ENCODE data around the gene CHMP2B. TPM values are rescaled to one million over a fixed set of nuclear protein-coding genes. Genes with fewer than 3 reads are reported as not detected.

The CHMP2B gene
- total RNA-seq, 3 donors from 2014 or later (not counting 1 experiment from before 2014, with no cell fraction given) = 22.0 to 34.2 (median 29.1) TPM

DNA sequence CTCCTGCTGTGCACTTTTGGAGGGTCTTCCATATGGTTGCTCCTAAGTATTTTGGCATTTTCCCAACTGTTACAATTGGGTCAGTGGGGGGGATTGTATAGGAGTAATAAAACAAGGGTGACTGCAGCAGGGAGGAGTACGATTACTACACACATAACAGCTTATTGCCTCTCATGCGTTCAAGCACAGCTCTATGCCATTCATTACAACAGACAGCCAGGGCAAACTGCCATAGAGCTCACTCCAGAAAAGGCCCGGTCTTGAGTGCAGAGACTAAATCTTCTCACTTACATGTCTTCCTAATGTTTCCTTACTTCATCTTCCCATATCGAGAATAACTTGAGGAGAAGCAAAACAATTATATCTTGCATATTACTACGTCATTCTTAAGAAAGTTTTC, 1.4 kb upstream of the CHMP2B start:
- no peaks in the 10 kb centered on the region for H3K9me3 Mint-ChIP-seq
- intact Hi-C loops (cut with micrococcal nuclease) = loop anchor here (2.0 kb wide), 2 partner anchors 833 to 925 kb away; partner anchors contain the start of genes CGGBP1 and ZNF654
- peaks cover 4% of the 10 kb centered on the region for H3K4me1 ChIP-seq (ENCODE audit: control insufficient read depth, insufficient read depth, low read length)
- DNase-seq = peak in 1 of 2 donors; percentile 6
- TF ChIP-seq, protein P1, sequence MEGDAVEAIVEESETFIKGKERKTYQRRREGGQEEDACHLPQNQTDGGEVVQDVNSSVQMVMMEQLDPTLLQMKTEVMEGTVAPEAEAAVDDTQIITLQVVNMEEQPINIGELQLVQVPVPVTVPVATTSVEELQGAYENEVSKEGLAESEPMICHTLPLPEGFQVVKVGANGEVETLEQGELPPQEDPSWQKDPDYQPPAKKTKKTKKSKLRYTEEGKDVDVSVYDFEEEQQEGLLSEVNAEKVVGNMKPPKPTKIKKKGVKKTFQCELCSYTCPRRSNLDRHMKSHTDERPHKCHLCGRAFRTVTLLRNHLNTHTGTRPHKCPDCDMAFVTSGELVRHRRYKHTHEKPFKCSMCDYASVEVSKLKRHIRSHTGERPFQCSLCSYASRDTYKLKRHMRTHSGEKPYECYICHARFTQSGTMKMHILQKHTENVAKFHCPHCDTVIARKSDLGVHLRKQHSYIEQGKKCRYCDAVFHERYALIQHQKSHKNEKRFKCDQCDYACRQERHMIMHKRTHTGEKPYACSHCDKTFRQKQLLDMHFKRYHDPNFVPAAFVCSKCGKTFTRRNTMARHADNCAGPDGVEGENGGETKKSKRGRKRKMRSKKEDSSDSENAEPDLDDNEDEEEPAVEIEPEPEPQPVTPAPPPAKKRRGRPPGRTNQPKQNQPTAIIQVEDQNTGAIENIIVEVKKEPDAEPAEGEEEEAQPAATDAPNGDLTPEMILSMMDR (IDR thresholded peaks at IDR 0.05) = no peak
- H3K4me3 Mint-ChIP-seq = peak overlapping the region; percentile 49
- no peak for ATAC-seq
- no peak overlapping the region for H3K4me3 ChIP-seq (ENCODE audit: low read length)
- H3K4me1 Mint-ChIP-seq = peaks cover 25 to 30% of the 10 kb centered on the region in 2 donors
- H3K36me3 ChIP-seq (ENCODE audit: control insufficient read depth, insufficient read depth, low read length) = no peaks in the 10 kb centered on the region
- WGBS (ENCODE audit: insufficient coverage) = 88% methylated on average over 4 of the region's 5 CpGs
- peaks cover 7 to 25% of the 10 kb centered on the region in 2 donors for H3K27me3 Mint-ChIP-seq (ENCODE audit: low read depth in 2 of 2)
- no peaks in the 10 kb centered on the region for H3K36me3 Mint-ChIP-seq
- H3K27me3 ChIP-seq (ENCODE audit: control insufficient read depth, insufficient read depth, low read length) = peaks cover 5% of the 10 kb centered on the region
- H3K9me3 ChIP-seq (ENCODE audit: control insufficient read depth, insufficient read depth, low read length) = no peaks in the 10 kb centered on the region
- H3K27ac Mint-ChIP-seq = no peak overlapping the region
- no peak overlapping the region for H3K27ac ChIP-seq (ENCODE audit: low read length)

DNA sequence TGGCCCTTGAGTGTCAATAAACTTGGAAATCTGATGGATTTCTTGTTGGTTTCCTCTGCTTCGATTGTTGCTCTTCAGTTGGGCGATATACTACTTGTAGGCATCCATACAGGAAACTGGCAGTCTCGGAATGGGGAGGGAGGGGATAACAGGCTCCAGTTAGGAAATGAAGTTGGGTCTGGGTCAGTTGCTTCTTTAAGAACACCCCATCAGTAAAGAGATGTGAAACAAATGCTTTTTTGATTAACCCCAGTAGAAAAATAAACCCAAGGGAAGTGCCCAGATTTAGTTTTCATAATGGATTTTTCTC, 681 bp downstream of the CHMP2B start:
- peak overlapping the region; percentile 99 for H3K4me3 Mint-ChIP-seq
- peak overlapping the region; percentile 94 to 100 for H3K27ac Mint-ChIP-seq
- peak overlapping the region; percentile 94 for H3K4me3 ChIP-seq (ENCODE audit: low read length)
- 0% methylated on average over 3 of the region's 3 CpGs for WGBS (ENCODE audit: insufficient coverage)
- peaks cover 7 to 10% of the 10 kb centered on the region in 2 donors for H3K27me3 Mint-ChIP-seq (ENCODE audit: low read depth in 2 of 2)
- no peaks in the 10 kb centered on the region for H3K36me3 ChIP-seq (ENCODE audit: control insufficient read depth, insufficient read depth, low read length)
- no peaks in the 10 kb centered on the region for H3K9me3 Mint-ChIP-seq
- H3K36me3 Mint-ChIP-seq = no peaks in the 10 kb centered on the region
- no peaks in the 10 kb centered on the region for H3K9me3 ChIP-seq (ENCODE audit: control insufficient read depth, insufficient read depth, low read length)
- DNase-seq = no peak
- TF ChIP-seq, protein P1 (IDR thresholded peaks at IDR 0.05) = no peak
- peaks cover 38 to 48% of the 10 kb centered on the region in 2 donors for H3K4me1 Mint-ChIP-seq
- intact Hi-C loops (cut with micrococcal nuclease) = loop anchor here (2.0 kb wide), 2 partner anchors 831 to 923 kb away; partner anchors contain the start of genes CGGBP1 and ZNF654
- peaks cover 4% of the 10 kb centered on the region for H3K4me1 ChIP-seq (ENCODE audit: control insufficient read depth, insufficient read depth, low read length)
- no peaks in the 10 kb centered on the region for H3K27me3 ChIP-seq (ENCODE audit: control insufficient read depth, insufficient read depth, low read length)
- ATAC-seq = no peak
- peak overlapping the region; percentile 87 for H3K27ac ChIP-seq (ENCODE audit: low read length)

DNA sequence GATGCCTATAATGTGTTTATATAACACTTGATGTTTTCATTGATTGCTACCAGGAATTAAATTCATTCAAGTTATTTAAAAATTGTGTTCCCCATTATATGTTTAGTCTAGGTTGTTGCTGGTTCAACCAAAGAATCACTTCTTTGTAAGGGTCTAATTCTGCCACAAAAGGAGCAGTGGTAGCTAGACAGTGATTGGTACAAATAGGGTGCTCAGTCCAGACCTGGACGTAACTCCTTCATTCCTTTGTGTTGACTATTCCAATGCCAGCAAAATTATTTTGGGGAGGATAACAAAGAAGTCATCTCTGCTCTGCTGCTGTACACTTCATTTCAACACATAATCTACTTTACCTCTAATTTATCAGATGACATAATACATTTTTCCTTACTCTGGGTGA, 1.2 kb downstream of the CHMP2B start:
- TF ChIP-seq, protein P1 (IDR thresholded peaks at IDR 0.05) = no peak
- intact Hi-C loops (cut with micrococcal nuclease) = no loop called here
- Mint-ChIP-seq H3K27me3 (ENCODE audit: low read depth in 2 of 2) (peaks cover 3 to 5% of the 10 kb centered on the region in 2 donors), H3K36me3 (no peaks in the 10 kb centered on the region), H3K9me3 (no peaks in the 10 kb centered on the region), H3K27ac (peak overlapping the region; percentile 94 to 100), H3K4me3 (peak overlapping the region; percentile 99), H3K4me1 (peaks cover 44 to 53% of the 10 kb centered on the region in 2 donors)
- Histone ChIP-seq H3K36me3 (ENCODE audit: control insufficient read depth, insufficient read depth, low read length) (no peaks in the 10 kb centered on the region), H3K4me3 (ENCODE audit: low read length) (no peak overlapping the region), H3K9me3 (ENCODE audit: control insufficient read depth, insufficient read depth, low read length) (no peaks in the 10 kb centered on the region), H3K27me3 (ENCODE audit: control insufficient read depth, insufficient read depth, low read length) (no peaks in the 10 kb centered on the region), H3K27ac (ENCODE audit: low read length) (no peak overlapping the region), H3K4me1 (ENCODE audit: control insufficient read depth, insufficient read depth, low read length) (peaks cover 4% of the 10 kb centered on the region)
- WGBS (ENCODE audit: insufficient coverage) = 100% methylated on average over 1 of the region's 1 CpG
- no peak for DNase-seq
- no peak for ATAC-seq

DNA sequence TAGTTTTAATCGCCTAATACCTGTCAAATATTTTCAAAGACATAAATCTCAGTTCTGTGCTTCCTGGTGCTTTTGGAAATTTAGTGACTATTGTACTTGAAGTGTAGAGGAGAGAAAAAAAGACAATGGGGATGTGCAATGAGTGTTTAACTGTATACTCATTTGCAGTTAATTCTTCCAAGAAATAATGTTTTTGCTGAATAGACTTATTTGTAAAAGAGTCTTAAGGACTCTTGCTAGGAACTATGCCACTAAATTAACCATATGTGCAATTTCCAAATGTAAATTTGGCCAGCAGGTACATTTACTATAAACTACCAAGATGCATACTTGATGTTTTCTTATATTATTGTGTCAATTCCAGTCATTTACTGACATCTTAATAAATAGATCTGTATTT, 2.0 kb downstream of the CHMP2B start:
- Mint-ChIP-seq H3K27me3 (ENCODE audit: low read depth in 2 of 2) (peaks cover 3 to 5% of the 10 kb centered on the region in 2 donors), H3K9me3 (no peaks in the 10 kb centered on the region), H3K36me3 (no peaks in the 10 kb centered on the region), H3K27ac (peak overlapping the region in 1 of 2 donors; percentile 94), H3K4me3 (peak overlapping the region; percentile 99), H3K4me1 (peaks cover 46 to 56% of the 10 kb centered on the region in 2 donors)
- no CpG with 5 or more reads among the region's 1 CpG for WGBS (ENCODE audit: insufficient coverage)
- Histone ChIP-seq H3K4me3 (ENCODE audit: low read length) (no peak overlapping the region), H3K4me1 (ENCODE audit: control insufficient read depth, insufficient read depth, low read length) (peaks cover 4% of the 10 kb centered on the region), H3K27me3 (ENCODE audit: control insufficient read depth, insufficient read depth, low read length) (no peaks in the 10 kb centered on the region), H3K27ac (ENCODE audit: low read length) (no peak overlapping the region), H3K36me3 (ENCODE audit: control insufficient read depth, insufficient read depth, low read length) (no peaks in the 10 kb centered on the region), H3K9me3 (ENCODE audit: control insufficient read depth, insufficient read depth, low read length) (no peaks in the 10 kb centered on the region)
- TF ChIP-seq, protein P1 (IDR thresholded peaks at IDR 0.05) = no peak
- ATAC-seq (no peak), DNase-seq (no peak)
- intact Hi-C loops (cut with micrococcal nuclease) = no loop called here

Data from natural killer cell (primary cell).